ENCODE measurements around the gene CAMLG. TPM values are rescaled to one million over a fixed set of nuclear protein-coding genes. Genes with fewer than 3 reads are reported as not detected.
"Not testable (repeated sequence)": the region's sequence is repeated elsewhere in the genome, so short reads cannot be mapped to it uniquely, and the experiment has no call there.

Gene CAMLG
- total and polyA plus RNA-seq, 8 donors = 14.2 to 71.0 (median 30.4) TPM

GRCh38 chr5:134749415-134749814 lies 11.1 kb downstream of the CAMLG start:
- no peak for TF ChIP-seq EP300 (IDR thresholded peaks at IDR 0.05)
- TF ChIP-seq POLR2A (IDR thresholded peaks at IDR 0.05) = no peak
- no peak for TF ChIP-seq CTCF (IDR thresholded peaks at IDR 0.05)
- TF ChIP-seq POLR2AphosphoS5 (IDR thresholded peaks at IDR 0.05) = no peak
- H3K4me1 ChIP-seq = no peaks in the 10 kb centered on the region
- no peak for DNase-seq
- intact Hi-C loops (cut with DNase I; ENCODE audit: low total_unique reads) = no loop called here
- H3K4me3 ChIP-seq = no peak overlapping the region
- H3K27me3 ChIP-seq = no peaks in the 10 kb centered on the region
- 88 to 100% (median 92%) methylated on average over 3 of the region's 3 CpGs for WGBS, 5 donors
- H3K27ac ChIP-seq = no peak overlapping the region
- H3K36me3 ChIP-seq = peaks cover 0 to 39% (median 35%) of the 10 kb centered on the region in 4 donors
- no peaks in the 10 kb centered on the region for H3K9me3 ChIP-seq

DNA sequence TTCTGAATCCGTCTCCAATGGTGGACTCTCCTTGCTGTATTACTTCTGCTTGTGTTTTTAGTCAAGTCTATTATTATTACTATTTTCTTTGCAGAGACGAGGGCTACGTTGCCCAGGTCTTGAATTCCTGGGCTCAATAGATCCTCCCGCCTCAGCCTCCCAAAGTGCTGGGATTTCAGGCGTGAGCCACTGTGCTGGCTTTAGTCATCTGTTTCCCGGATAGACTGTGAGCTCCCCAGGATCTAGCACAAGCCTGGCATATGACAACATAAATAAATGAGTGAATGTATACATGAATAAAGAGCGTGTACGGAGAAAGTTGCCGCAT lies 19.8 kb downstream of the CAMLG start:
- TF ChIP-seq CTCF (IDR thresholded peaks at IDR 0.05) (no peak), POLR2A (IDR thresholded peaks at IDR 0.05) (no peak), POLR2AphosphoS5 (IDR thresholded peaks at IDR 0.05) (no peak), EP300 (IDR thresholded peaks at IDR 0.05) (no peak)
- intact Hi-C loops (cut with DNase I; ENCODE audit: low total_unique reads) = no loop called here
- Histone ChIP-seq H3K4me3 (peak overlapping the region; percentile 81 to 94 (median 91)), H3K36me3 (no peaks in the 10 kb centered on the region), H3K27me3 (no peaks in the 10 kb centered on the region), H3K9me3 (no peaks in the 10 kb centered on the region), H3K27ac (peak overlapping the region; percentile 3 to 85 (median 83)), H3K4me1 (peaks cover 11 to 48% (median 33%) of the 10 kb centered on the region in 4 donors)
- 14 to 20% (median 19%) methylated on average over 9 of the region's 9 CpGs for WGBS, 5 donors
- DNase-seq = no peak

DNA sequence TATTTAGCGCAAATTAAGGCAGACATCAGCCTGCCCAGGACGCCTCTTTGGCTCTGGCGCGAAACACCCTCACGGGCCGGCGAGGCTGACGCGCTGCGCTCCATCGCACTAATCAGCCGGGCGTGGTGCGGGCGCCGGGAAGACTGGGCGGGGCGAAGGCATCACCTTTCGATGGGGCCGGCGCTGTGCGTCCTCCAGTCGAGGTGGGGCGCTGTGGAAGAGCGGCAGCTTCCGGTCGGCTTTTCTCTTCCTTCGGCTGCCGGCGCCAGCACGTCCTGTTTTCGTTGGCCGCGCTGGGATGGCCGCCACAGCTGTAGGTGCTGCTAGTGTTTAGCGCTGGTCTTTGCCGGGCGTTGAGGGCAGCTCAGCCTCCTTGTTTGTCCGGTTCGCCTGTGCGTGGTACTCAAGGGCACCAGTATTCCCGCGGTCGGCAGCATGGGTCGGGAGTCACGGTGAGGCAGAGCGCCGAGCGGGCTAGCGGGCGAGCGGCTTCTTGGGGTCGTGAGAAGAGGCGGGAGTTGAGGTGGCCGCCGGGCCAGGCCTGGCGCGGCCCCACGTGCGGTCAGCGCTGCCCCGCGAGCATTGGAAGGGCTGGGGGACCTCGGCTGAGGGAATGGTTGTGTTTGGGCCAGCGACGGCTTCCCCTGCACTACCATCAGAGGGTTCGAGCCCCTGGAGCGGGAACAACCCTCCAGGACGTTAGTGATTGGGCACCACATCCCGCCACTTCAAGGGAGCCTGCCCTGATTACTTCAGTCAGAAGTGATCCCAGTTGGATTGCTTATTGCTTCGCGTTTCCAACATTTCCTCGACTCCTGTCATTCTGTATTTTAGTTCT lies 20.4 kb downstream of the CAMLG start, which contains the start of gene DDX46:
Gene DDX46, plus strand, starts transcription at position 276 of the 838 bp plus-strand sequence. Its CDS starts 160 bp downstream, at position 436.
- 0 to 1% (median 0%) methylated on average over 14 to 73 of the region's 73 CpGs for WGBS, 5 donors
- Histone ChIP-seq H3K27me3 (no peaks in the 10 kb centered on the region), H3K4me1 (peaks cover 11 to 52% (median 34%) of the 10 kb centered on the region in 4 donors), H3K4me3 (peak within 1 kb of the TSS; percentile 81 to 94 (median 91)), H3K36me3 (peaks cover under 1 to 3% (median 2%) of the 10 kb centered on the region in 4 donors), H3K9me3 (no peaks in the 10 kb centered on the region), H3K27ac (peak within 1 kb of the TSS; percentile 52 to 85 (median 83))
- intact Hi-C loops (cut with DNase I; ENCODE audit: low total_unique reads) = no loop called here
- TF ChIP-seq POLR2AphosphoS5 (IDR thresholded peaks at IDR 0.05) (peak; percentile 54 to 94 (median 87)), POLR2A (IDR thresholded peaks at IDR 0.05) (no peak), CTCF (IDR thresholded peaks at IDR 0.05) (peak in 5 of 7 experiments; percentile 48 to 80 (median 69)), EP300 (IDR thresholded peaks at IDR 0.05) (no peak)
- DNase-seq = peak; percentile 97 to 98

DNA sequence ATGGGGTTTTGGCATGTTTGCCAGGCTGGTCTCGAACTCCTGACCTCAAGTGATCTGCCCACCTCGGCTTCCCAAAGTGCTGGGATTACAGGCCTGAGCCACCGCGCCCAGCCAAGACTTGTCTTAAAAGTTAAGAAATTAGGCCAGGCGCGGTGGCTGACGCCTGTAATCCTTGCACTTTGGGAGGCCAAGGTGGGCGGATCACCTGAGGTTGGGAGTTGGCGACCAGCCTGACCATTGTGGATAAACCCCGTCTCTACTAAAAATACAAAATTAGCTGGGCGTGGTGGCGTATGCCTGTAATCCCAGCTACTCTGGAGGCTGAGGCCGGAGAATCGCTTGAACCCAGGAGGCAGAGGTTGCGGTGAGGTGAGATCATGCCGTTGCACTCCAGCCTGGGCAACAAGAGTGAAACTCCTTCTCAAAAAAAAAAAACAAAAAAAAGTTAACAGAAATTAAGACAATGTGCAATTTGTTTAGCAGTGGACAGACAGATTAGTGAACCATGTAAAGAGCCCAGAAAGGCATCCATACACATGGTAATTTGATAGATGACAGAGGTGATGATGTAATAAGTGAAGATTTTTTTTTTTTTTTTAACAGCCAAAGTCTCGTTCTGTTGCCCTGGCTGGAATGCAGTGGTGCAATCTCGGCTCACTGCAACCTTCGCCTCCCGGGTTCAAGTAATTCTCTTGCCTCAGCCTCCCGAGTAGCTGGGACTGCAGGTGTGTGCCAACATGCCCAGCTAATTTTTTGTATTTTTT lies 29.4 kb downstream of the CAMLG start:
- intact Hi-C loops (cut with DNase I; ENCODE audit: low total_unique reads); H3K4me3 ChIP-seq; H3K27ac ChIP-seq; DNase-seq; H3K27me3 ChIP-seq; H3K4me1 ChIP-seq; H3K9me3 ChIP-seq: not testable (repeated sequence)
- H3K36me3 ChIP-seq = peaks cover 69 to 92% (median 91%) of the 10 kb centered on the region in 4 donors
- WGBS, 5 donors = 91 to 96% (median 95%) methylated on average over 21 of the region's 21 CpGs
